Activated CD4-positive, alpha-beta T cell treated with anti-CD3 and anti-CD28 coated beads, Interleukin-2, Interleukin-4, amounts not matched to agents 100 ng/mL and 50 ng/mL, durations not matched to agents 16 hours and 8 hours (primary cell): ENCODE data around the gene PIP4K2A.
"Not testable (repeated sequence)": the region's sequence is repeated elsewhere in the genome, so short reads cannot be mapped to it uniquely, and the experiment has no call there.

ENCODE experiments used
- DNase-seq: peaks from one replicate; pipeline ENCODE4 v3.0.0-alpha.2; 2020; ENCODE audit warnings: low spot score

The PIP4K2A gene

GRCh38 chr10:22514414-22514758 lies 200.0 kb downstream of the PIP4K2A start:
- DNase-seq: not testable (repeated sequence)

- DNase-seq: not testable (repeated sequence)
These were observed 200.6 kb downstream of the PIP4K2A start for GRCh38 chr10:22513483-22514413.

- not testable (repeated sequence) for DNase-seq
These were observed 202.4 kb downstream of the PIP4K2A start for GRCh38 chr10:22512015-22512414.

- not testable (repeated sequence) for DNase-seq
These were observed 206.2 kb downstream of the PIP4K2A start for GRCh38 chr10:22508214-22508613.

GRCh38 chr10:22505911-22506685 lies 208.3 kb downstream of the PIP4K2A start:
- DNase-seq: peak; percentile 24

- DNase-seq: no peak
These were observed 209.6 kb downstream of the PIP4K2A start for GRCh38 chr10:22504766-22505165.

- no peak for DNase-seq
These were observed 210.9 kb downstream of the PIP4K2A start for GRCh38 chr10:22503315-22504088.

- no peak for DNase-seq
These were observed 212.5 kb downstream of the PIP4K2A start for GRCh38 chr10:22501863-22502262.

- no peak for DNase-seq
These were observed 213.0 kb downstream of the PIP4K2A start for GRCh38 chr10:22501413-22501812.

- no peak for DNase-seq
These were observed 213.6 kb downstream of the PIP4K2A start for GRCh38 chr10:22500656-22501340.

- not testable (repeated sequence) for DNase-seq
These were observed 214.4 kb downstream of the PIP4K2A start for GRCh38 chr10:22499973-22500372.

GRCh38 chr10:22495396-22495795 lies 219.0 kb downstream of the PIP4K2A start:
- no peak for DNase-seq

GRCh38 chr10:22494007-22494406 lies 220.4 kb downstream of the PIP4K2A start:
- DNase-seq: no peak

GRCh38 chr10:22491931-22492615 lies 222.3 kb downstream of the PIP4K2A start:
- DNase-seq: peak; percentile 50

GRCh38 chr10:22491480-22491879 lies 222.9 kb downstream of the PIP4K2A start:
- DNase-seq: no peak

- no peak for DNase-seq
These were observed 224.4 kb downstream of the PIP4K2A start for GRCh38 chr10:22489975-22490374.

- DNase-seq: no peak
These were observed 224.9 kb downstream of the PIP4K2A start for GRCh38 chr10:22489467-22489866.

- DNase-seq: no peak
These were observed 227.9 kb downstream of the PIP4K2A start for GRCh38 chr10:22486431-22486830.
